Measurements from ENCODE around the gene HTRA2. TPM values are rescaled to one million over a fixed set of nuclear protein-coding genes. Genes with fewer than 3 reads are reported as not detected.

The HTRA2 gene
- total RNA-seq, 1 donor from 2014 or later: 53.1 TPM

GRCh38 chr2:74527741-74528140, 2.0 kb upstream of the HTRA2 start:
- H3K36me3 Mint-ChIP-seq (ENCODE audit: low read depth): peaks cover 58% of the 10 kb centered on the region
- CTCF ChIA-PET: no interaction called here
- ATAC-seq (ENCODE audit: low read depth): no peak
- TF ChIP-seq CTCF (IDR thresholded peaks at IDR 0.05): no peak
- H3K4me1 Mint-ChIP-seq: peaks cover 55% of the 10 kb centered on the region
- intact Hi-C loops (cut with micrococcal nuclease): loop anchor here (2.0 kb wide), 2 partner anchors 73 to 541 kb away; partner anchors contain the start of gene INO80B
- POLR2A ChIA-PET: interaction anchor here (2.1 to 8.8 kb wide), 2 partner anchors 11 to 46 kb away, joined by 13 to 63 read pairs; partner anchors contain the start of genes CCDC142 and TTC31
- H3K27me3 Mint-ChIP-seq: no peaks in the 10 kb centered on the region
- DNase-seq: no peak
- no peaks in the 10 kb centered on the region for H3K9me3 Mint-ChIP-seq
- H3K4me3 Mint-ChIP-seq: peak overlapping the region; percentile 97
- H3K27ac Mint-ChIP-seq: peak overlapping the region; percentile 96

- no peaks in the 10 kb centered on the region for H3K27me3 Mint-ChIP-seq
- DNase-seq: no peak
- POLR2A ChIA-PET: interaction anchor here (0.6 to 8.8 kb wide), 23 partner anchors 10 to 89 kb away, joined by 3 to 63 read pairs (median 8); partner anchors contain the start of genes CCDC142, DOK1, INO80B and LBX2
Measured at GRCh38 chr2:74528600-74529356, 955 bp upstream of the HTRA2 start.

GRCh38 chr2:74530239-74531187, 780 bp downstream of the HTRA2 start:
- ATAC-seq (ENCODE audit: low read depth): peak; percentile 11
- Mint-ChIP-seq H3K4me3 (peak overlapping the region; percentile 97), H3K9me3 (no peaks in the 10 kb centered on the region), H3K27ac (peak overlapping the region; percentile 96), H3K36me3 (ENCODE audit: low read depth) (peaks cover 63% of the 10 kb centered on the region), H3K4me1 (peaks cover 55% of the 10 kb centered on the region), H3K27me3 (no peaks in the 10 kb centered on the region)
- intact Hi-C loops (cut with micrococcal nuclease): loop anchor here (1.0 to 5.0 kb wide), 4 partner anchors 193 to 702 kb away; partner anchors contain the start of genes MTHFD2 and STAMBP
- POLR2A ChIA-PET: interaction anchor here (0.8 to 8.8 kb wide), 34 partner anchors 8 to 352 kb away, joined by 3 to 63 read pairs (median 5); partner anchors contain the start of genes C2orf81, CCDC142, DOK1 and INO80B
- peak; percentile 47 for DNase-seq
- CTCF ChIA-PET: interaction anchor here (0.9 to 4.4 kb wide), 11 partner anchors 8 to 58 kb away, joined by 3 to 34 read pairs (median 5); partner anchors contain the start of genes CCDC142, LBX2, PCGF1 and TTC31
- no peak for TF ChIP-seq CTCF (IDR thresholded peaks at IDR 0.05)

More at GRCh38 chr2:74528600-74529356, 955 bp upstream of the HTRA2 start:
- CTCF ChIA-PET: interaction anchor here (0.6 to 1.2 kb wide), 3 partner anchors 28 to 64 kb away, joined by 3 to 4 read pairs (median 3); partner anchors contain the start of genes CCDC142 and TTC31
- no peak for TF ChIP-seq CTCF (IDR thresholded peaks at IDR 0.05)
- Mint-ChIP-seq H3K4me3 (peak overlapping the region; percentile 97), H3K27ac (peak overlapping the region; percentile 96), H3K36me3 (ENCODE audit: low read depth) (peaks cover 63% of the 10 kb centered on the region), H3K4me1 (peaks cover 55% of the 10 kb centered on the region), H3K9me3 (no peaks in the 10 kb centered on the region)
- ATAC-seq (ENCODE audit: low read depth): peak; percentile 0
- intact Hi-C loops (cut with micrococcal nuclease): loop anchor here (1.0 to 2.0 kb wide), 14 partner anchors 11 to 791 kb away; partner anchors contain the start of genes C2orf81, DGUOK, DOK1 and INO80B

- TF ChIP-seq CTCF (IDR thresholded peaks at IDR 0.05): no peak
- Mint-ChIP-seq H3K27me3 (no peaks in the 10 kb centered on the region), H3K9me3 (no peaks in the 10 kb centered on the region), H3K4me1 (peaks cover 46% of the 10 kb centered on the region), H3K27ac (peak overlapping the region; percentile 96), H3K4me3 (peak overlapping the region; percentile 97), H3K36me3 (ENCODE audit: low read depth) (peaks cover 54% of the 10 kb centered on the region)
- no peak for DNase-seq
- CTCF ChIA-PET: interaction anchor here (0.7 to 4.4 kb wide), 16 partner anchors 8 to 704 kb away, joined by 3 to 34 read pairs (median 4); partner anchors contain the start of genes CCDC142, LBX2, MRPL53 and PCGF1
- intact Hi-C loops (cut with micrococcal nuclease): loop anchor here (5.0 kb wide), 2 partner anchors 194 to 334 kb away; partner anchors contain the start of gene MTHFD2
- POLR2A ChIA-PET: interaction anchor here (0.7 to 8.8 kb wide), 12 partner anchors 7 to 353 kb away, joined by 3 to 63 read pairs (median 7); partner anchors contain the start of genes CCDC142, INO80B, MOB1A and MRPL53
- ATAC-seq (ENCODE audit: low read depth): no peak
Measured at GRCh38 chr2:74531666-74532065, 1.9 kb downstream of the HTRA2 start.

Data from activated B cell treated with CpG ODN at 0.5 μM for 24 hours (primary cell).